DMS 273 (cell line): ENCODE results near the gene TJP3.

Experiments used
- DNase-seq: peaks from one replicate; lab custom pipeline; 2025; ENCODE audit not compliant: unreplicated experiment; lab: John Stamatoyannopoulos, UW

TJP3 gene

GRCh38 chr19:3712663-3713611 is 4.8 kb downstream of the TJP3 start:
- no peak for DNase-seq

GRCh38 chr19:3716147-3716668 is 8.0 kb downstream of the TJP3 start:
- no peak for DNase-seq

GRCh38 chr19:3719868-3720267 is 11.7 kb downstream of the TJP3 start:
- no peak for DNase-seq

- DNase-seq: no peak
These were observed 12.2 kb downstream of the TJP3 start for GRCh38 chr19:3720349-3720917.

GRCh38 chr19:3721131-3721886 is 13.1 kb downstream of the TJP3 start:
- DNase-seq: peak; percentile 96

GRCh38 chr19:3721887-3722442 is 13.8 kb downstream of the TJP3 start:
- no peak for DNase-seq

- no peak for DNase-seq
These were observed 14.4 kb downstream of the TJP3 start for GRCh38 chr19:3722443-3723109.

- DNase-seq: no peak
These were observed 14.9 kb downstream of the TJP3 start for GRCh38 chr19:3723110-3723488.

GRCh38 chr19:3723883-3724282 is 15.7 kb downstream of the TJP3 start:
- DNase-seq: peak; percentile 71

GRCh38 chr19:3725121-3725520 is 16.9 kb downstream of the TJP3 start:
- DNase-seq: no peak

- peak; percentile 81 for DNase-seq
These were observed 17.6 kb downstream of the TJP3 start for GRCh38 chr19:3725640-3726310.

- DNase-seq: no peak
These were observed 22.3 kb downstream of the TJP3 start for GRCh38 chr19:3730457-3730958.

- no peak for DNase-seq
These were observed 23.9 kb downstream of the TJP3 start for GRCh38 chr19:3732108-3732507.

GRCh38 chr19:3733549-3734309 is 25.5 kb downstream of the TJP3 start:
- DNase-seq: no peak

GRCh38 chr19:3734310-3734600 is 26.1 kb downstream of the TJP3 start:
- no peak for DNase-seq

GRCh38 chr19:3736106-3736724 is 28.0 kb downstream of the TJP3 start:
- no peak for DNase-seq

GRCh38 chr19:3737487-3738205 is 29.5 kb downstream of the TJP3 start:
- no peak for DNase-seq

- DNase-seq: no peak
These were observed 30.5 kb downstream of the TJP3 start for GRCh38 chr19:3738477-3739220.
